Suppressor macrophage (primary cell): ENCODE results near the gene TMPRSS13.
"Not testable (repeated sequence)": the region's sequence is repeated elsewhere in the genome, so short reads cannot be mapped to it uniquely, and the experiment has no call there.

Experiments
- DNase-seq, 4 experiments: peaks; one replicate each; pipeline ENCODE4 v3.0.0-alpha.2; 2020 to 2022

The TMPRSS13 gene

DNA sequence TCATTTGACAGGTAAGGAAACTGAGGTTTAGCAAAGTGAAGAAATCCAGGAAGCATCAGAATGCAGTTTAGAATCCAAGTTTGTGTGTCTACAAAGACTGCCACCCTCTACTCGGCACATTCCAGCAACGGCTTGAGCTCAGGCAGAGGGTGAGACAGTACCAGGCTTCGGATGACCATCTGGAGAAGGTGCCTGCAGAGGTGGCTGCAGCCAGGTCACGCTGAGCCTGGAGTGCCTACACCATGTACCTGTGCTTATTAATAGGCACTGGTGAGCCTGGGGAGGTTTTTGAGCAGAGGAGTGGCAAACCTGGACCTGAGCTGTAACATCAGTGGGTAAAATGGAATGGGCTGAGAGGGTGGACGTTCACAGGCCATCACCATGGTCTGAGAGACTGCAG lies 57.4 kb downstream of the TMPRSS13 start:
- DNase-seq: no peak

DNA sequence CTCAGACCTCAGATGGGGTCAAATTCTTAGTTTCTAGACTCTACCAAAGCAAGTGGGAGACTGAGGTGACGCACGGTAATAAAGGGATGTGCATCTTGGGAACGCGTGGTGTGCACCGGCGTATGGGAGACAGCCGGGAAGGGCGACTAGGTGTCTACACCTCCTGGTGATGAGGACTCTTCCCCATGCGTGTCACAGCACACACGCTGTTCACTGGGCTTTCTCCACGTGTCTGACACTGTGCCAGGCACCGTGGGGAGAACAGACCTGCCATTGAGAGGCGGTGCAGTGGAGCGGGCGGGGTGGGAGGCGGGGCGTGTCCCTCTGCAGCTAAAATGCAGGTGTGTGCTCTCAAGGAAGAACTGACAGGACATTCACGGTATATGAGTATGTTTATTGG lies 58.0 kb downstream of the TMPRSS13 start:
- DNase-seq: no peak

DNA sequence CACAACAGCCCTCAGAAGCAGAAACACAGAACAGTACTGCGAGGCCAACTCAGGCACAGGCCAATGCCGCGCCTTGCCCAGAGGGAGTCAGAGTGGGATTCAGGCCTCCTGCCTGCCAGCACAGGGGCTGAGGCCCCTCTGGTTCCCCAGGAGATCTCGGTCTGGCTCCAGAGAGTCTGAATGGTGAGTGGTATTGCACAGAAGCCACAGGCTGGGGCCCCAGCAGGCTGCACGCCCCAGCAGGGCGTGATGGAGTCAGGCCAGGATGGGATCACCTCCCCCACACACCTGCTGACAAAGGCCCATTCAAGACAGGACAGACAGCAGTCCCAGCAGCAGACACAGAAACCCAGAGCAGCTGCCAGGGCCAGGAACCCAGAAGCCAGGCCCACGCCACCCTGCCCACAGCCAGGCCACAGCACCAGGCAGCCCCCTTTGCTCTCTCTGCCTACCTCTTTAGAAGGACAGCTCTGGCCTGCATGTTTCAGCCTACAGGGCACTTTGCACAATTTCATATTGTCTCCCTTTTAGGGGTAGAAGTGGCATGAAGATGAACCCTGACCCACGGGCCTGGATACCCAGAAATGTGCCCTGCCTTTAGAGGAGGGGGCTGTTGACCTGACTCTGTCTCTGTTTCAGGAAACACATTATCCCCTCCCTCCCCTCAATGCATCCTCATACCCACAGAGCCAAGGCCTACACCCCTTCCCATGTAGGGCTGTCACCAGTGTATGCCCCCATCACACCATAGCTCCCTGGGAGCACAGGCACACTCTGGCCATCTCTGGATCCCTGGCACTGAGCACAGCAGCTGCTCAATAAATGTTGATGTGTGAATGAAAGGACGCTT lies 58.9 kb downstream of the TMPRSS13 start:
- no peak for DNase-seq

DNA sequence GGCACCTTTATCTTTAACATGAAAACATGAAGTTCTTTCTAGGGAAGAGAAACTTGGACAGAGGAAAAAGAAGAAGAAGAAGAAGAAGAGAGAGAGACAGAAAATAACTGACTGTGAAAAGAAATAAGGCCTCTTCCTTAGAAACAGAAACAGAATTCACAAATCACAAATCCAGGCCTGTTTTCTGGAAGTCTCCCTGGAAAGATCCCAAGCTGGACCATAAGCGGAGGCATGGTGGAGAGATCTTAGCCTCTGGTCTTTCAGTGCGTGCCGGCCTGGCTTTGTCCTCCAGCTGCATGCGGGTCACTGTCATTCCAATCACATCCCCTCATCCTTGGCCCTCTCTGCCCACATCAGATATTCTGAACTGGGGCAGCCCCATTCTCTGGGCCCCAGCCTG lies 59.6 kb downstream of the TMPRSS13 start:
- no peak for DNase-seq

DNA sequence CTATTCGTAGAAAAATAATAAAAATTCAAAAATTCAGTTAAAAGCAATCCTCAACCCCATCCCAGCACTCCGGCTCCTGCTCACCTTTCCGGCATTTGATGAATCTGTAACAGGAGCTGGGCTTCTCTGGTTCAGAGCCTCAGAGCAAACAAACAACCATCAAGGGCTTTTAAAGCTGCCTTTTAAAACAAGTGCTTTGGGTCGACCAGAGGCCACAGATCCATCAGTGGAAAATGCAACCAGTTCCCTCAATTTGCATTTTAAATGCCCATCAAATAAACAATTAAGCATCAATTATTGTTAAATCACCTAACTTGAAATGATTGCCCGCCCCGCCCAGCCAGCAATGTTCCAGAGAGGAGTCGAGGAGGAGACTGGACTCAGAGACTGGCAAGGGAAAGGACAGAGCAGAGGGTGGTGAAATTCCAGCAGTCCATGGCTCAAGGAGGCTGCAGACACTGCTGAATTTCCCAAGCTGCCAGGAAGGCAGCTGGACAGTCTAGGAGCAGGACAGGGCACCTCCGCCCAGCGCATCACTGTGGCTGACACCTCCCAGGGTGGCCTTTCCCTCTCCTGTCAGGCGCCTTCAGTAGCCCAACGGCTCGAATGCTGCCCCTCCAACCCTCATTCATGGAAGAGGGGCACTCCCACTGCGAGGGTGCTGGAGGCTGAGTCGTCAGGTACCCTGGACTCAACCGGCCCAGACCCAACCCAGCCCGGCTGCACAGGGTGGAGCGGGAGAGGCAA lies 60.2 kb downstream of the TMPRSS13 start:
- no peak for DNase-seq

DNA sequence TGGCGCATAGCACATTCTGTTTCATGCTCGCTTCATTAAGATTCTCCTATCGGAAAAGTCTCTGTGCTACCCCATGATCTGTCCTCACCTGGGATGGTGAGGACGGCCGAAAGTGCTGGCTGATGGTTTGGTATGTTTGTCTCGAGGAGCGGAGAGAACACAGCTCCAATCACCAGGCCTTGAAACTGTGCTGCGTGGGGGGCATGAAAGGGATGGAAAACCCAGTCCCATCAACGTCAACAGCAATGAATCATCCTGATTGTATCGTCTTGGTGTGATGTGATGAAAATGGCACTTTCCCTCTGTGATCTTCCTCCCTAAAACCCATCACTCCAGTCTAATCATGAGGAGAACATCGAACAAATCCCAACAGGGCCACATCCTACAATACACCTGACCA lies 61.1 kb downstream of the TMPRSS13 start:
- no peak for DNase-seq

DNA sequence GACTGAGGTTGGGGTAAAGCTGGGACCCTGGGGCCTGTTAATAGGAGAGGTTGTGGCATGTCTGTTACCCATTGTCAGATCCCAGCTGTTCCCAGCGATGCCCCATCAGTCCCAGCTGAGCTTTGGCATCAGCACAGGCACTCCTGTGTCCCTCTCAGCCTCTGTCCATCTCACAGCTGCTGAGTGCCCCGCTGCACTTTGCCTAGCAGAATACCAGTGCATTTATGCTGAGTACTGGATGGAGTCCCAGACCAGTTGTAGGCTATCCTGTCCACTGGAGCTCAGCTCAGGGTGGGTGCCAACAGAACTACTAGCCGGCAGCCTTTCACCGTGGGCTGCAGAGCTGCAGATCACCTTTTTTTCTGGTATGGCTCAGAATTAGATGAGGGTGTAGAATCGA lies 62.7 kb downstream of the TMPRSS13 start:
- DNase-seq: no peak

DNA sequence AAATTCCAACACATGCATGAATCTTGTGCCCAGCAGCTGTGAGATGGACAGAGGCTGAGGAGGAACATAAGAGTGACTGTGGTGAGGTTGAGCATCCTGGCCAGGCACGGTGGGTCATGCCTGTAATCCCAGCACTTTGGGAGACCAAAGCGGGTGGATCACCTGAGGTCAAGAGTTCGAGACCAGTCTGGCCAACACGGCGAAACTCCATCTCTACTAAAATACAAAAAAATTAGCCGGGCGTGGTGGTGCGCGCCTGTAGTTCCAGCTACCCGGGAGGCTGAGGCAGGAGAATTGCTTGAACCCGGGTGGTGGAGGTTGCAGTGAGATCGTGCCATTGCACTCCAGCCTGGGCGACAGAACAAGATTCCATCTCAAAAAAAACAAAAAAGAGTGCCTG lies 63.7 kb downstream of the TMPRSS13 start:
- DNase-seq: not testable (repeated sequence)

DNA sequence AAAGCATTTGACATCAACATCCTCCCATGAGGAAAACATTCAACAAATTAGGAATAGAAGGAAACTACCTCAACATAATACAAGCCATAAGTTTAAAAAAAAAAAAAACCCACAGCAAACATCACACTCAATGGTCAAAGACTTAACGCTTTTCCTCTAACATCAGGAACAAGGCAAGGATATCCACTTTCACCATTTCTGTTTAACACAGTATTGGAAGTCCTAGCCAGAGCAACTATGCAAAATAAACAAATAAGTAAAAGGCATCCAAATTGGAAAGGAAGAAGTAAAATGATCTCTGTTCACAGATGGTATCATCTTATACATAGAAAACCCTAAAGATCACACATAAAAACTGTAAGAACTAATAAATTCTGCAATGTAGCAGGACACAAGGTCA lies 65.8 kb downstream of the TMPRSS13 start:
- no peak for DNase-seq

DNA sequence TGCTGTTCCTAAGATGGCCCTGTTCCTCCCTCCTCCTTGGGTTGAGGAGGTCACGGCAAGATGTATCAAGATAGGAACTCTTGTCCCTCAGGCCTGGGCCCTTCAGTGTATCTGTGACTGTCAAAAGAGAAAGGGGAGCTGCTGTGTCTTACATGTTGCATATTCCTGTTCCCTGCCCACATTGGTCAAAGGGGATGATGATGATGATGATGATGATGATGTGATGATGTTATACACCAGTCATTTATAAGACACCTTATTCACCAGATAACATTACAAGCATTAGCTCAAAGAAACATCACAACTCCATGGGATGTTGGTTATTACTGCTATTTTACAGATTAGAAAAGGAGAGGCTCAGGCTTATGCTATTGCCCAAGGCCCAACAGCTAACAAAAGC lies 66.4 kb downstream of the TMPRSS13 start:
- DNase-seq: no peak

DNA sequence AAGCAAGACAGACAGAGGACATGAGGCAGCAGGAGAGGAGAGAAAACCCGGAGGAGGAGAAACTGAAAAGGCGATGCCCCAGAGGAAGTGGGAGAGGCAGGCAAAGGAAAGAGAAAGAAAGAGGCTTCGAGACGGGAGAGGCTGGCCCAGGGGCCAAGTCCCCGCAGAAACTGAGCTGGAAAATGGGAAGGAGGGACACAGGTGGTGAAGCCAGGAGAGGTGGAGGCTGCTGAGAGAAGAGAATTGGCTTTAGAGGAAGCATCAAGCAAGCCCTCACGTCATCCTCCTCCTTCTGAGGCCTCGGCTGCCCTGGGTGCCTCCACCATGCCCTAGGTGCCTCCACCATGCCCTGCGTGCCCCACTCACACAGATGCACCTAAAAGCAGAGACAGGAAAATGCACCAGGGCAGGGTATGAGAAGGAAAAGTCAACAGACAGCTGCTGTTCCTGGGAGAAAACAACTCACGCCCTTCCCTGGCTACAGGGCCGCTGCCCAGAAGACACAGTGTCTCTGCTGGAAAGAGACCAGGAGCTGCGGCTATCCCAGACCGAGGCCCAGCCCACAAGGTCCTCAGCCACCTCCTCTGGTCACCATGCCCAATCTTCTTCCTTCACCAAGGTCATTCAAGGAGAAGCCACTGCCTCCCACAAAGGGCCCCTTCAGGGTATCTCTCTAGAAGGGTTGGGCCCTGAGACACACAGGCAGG lies 67.0 kb downstream of the TMPRSS13 start:
- DNase-seq: no peak

DNA sequence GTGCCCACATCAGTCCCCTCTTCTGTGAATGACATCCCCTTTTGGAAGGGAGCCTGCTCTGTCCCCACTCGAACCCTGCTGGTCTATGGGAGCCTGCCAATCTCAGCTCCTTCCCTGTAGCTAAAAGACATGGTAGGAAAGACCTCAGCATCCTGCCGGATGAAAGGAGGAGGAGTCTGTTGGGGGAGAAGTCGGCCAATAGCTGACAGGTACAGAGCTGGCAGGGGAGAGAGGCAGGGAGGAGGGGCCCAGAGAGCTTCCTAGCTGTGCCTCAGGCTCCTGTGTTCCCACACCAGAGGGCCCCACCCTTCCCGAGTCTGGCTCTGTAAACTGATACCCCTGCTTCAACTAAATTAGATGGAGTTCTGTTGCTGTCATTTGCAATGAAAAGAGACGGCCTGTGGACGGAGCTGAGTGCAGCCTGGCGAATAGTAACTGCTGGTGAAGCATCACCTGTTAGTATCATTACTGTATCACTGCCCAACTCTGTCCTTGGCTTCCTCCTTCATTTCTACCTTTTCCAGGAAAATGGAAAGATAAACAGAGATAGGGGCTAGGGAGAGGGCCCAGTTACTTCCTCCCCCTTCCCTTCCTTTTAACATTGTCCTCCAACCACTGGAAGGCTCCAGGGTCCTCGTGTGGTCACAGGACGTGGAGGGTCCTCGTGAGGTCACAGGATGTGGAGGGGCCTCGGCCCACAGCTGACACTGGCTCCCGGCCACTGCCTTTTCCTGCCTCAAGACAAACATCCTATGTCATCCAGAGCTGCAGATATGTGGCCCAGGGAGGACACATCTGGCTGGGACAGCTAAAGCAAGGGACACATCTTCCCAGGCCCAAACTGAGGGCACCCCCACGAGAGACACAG lies 67.8 kb downstream of the TMPRSS13 start:
- no peak for DNase-seq

DNA sequence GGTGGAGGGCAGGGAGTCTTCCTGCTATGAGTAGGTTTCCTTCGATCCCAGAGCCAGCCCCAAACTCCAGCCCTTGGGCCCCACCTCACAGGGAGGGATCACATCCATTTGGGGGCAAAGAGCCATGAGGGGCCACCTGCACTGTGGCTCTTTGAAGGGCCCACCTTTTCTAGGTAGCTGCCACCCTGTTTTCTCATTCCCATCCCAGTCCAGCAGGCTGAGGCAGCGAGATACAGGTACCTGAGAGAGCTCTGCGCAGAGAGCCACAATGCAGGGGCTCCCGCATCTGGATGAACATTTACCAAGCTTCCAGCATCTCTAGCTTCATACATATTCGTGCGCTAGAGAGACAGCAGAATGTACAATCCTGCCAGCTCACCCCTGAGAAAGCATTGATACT lies 69.1 kb downstream of the TMPRSS13 start:
- DNase-seq: no peak

DNA sequence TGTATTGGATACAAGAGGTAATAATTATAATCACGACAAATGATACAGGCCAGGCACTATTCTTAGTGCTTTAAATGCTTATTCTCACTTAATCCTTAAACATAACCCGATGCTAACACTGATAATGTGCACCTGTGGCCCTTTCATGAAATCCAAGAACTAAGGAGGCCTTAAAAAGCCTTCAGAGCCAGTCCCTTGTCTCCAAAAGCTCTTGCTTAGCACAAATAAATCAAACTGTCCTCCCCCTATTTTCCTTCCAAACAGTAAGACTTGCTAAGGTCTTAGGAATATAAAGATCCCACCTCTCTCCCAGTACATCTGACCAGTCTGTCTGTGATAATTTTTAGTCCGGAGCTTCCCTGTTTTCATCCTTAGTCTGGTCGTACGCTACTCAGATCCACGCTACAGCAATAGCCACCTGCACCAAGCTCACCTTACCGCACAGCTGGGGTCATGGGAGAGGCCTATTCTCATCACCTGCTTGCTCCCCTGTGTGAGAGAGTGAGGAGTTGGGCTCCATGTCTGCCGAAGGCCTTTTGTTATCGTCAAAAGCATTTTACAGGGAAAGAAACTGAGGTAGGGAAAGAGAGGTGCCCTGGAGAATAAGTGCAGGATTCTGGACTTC lies 69.6 kb downstream of the TMPRSS13 start:
- DNase-seq: no peak

DNA sequence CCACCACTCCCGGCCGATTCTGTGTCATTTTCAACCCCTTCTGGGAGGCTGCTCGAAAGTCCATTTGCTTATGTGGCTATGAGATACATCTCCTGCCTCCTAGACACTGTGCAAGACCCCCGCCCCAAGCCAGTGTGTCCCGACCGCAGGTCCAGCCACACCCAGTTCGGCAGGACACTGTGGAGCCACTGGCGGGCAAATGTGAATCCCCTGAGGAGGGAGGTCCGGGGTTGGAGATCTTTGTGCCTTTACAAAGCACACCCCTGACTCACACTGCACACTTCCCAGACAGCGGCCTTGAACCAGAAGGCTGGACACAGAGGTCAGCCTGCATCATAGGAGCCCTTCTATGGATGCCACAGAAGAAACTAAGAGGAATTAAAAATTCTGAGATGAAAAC lies 70.1 kb downstream of the TMPRSS13 start:
- DNase-seq: no peak

DNA sequence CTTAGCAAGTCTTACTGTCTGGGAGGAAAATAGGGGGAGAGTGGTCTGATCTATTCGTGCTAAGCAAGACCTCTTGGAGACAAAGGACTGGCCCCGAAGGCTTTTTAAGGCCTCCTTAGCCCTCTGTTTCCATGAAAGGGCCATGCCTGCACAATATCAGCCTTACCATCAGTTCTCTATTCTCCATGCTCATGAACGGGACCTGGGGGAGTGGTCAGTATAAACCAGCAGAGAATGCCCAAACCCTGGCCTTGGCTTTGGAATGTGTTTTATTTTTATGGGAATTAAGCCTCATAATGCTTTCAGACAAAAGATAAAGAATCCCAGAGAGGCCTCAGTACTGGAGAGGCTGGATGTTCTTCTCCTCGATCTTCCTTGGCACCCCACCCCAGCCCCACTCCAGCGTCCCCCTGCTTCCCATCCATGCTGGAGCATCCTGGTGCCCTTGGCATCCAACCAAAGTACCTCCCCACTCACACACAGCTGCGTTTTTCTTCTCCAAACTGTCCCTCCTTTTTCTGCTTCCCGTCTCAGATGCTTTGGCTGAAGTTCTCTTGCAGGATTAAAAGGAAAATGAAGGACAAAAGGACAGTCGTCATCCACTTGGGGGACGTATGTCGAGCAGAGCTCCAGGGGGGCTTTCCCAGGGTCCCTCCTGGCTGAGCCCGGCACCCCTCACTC lies 71.3 kb downstream of the TMPRSS13 start:
- DNase-seq: no peak

DNA sequence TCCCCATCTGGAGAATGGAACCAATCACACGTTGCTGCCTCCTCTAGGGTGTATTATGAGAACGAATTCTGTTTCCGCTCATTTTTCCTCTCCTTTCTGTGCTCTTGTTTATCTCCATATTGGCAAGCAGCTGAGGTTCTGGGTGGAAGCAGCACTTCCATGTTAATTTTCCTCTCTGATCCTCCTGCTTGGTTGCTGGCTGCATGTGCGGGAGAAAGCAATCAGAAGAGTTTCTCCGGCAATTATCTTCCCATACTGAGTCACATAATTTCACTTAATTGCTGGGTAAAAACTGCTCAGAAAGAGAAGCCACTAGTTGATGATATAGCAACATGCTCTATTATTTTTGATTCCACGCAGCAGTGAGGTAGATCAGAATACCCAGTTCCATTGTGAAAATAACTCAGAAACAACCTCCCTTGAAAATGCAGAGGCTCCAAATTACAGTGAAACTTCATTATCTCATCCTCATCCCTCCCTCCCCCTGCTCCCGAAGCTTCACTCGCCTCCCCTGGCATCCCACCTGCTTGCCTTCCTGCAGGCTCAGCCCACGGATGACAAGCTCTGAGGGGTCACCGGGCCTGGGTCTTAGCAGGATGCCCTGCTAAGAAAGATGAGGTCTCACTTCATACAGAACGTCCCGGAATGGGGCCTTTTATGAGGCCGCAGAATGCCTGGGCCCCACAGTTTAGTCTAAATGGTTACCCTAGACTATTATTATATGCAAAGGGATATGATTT lies 73.1 kb downstream of the TMPRSS13 start:
- DNase-seq: no peak

DNA sequence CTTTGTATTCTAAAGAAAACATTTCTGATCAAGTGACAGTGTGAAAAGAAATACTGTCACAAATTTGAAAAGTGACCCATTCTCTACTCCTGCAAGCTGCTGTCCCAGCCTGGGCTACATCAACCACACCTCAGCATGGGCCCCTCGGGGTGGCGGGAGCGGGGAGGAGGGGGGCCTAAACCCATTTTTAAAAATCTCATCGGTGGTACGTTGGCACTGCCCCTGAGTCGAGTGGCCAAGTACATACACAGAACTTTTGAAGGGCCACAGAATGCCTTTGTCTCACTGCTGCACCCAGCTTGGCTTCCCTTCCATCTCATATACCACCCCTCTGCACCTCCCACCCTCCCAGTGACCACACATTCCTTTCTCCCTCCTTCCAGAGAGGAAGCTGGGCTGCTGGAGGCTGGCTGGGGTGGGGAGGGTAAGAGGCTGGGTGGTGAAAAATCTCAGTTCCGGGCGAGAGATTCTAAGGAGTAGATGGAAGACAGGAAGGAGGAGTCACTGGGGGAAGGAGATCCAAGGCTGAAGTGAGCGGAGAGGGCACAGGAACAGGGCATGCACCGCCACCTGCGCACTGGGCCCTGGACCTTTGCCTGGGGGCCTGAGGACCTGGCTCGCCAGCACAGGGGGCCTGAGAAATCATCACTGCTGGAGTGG lies 73.9 kb downstream of the TMPRSS13 start:
- DNase-seq: no peak

DNA sequence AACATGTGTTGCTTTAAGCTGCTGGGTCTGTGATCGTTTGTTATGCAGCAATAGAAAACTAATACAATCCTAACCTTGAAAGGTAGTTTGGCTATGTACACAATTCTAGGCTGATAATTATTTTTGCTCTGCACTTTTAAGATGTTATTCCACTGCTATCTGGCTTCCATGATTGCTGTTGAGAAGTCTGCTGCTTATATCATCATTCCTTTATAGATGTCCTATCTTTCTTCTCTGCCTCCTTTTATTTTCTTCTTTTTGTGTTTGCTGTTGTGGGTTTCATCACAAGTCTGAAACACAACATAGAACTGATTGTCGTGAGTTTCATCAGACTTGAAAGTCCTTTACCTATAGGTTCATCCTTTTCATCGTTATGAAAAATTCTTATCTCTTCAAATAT lies 76.9 kb downstream of the TMPRSS13 start:
- no peak for DNase-seq

DNA sequence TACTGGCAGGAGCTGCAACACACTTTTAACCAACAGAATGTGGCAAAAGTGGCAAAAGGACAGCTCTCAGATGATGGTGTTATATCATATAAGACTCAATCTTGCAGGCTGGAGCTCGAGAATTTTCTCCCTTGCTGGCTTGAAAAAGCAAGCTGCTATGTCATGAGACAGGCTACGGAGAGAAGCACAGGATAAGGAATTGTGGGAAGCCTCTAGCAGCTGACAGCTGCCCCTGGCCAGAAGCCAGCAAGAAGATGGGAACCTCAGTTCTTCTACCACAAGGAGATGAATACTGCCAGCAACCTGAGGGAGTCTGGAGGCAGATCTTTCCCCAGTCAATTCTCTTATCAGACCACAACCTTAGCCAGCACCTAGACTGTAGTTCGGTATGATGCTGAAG lies 77.3 kb downstream of the TMPRSS13 start:
- peak in 3 of 4 experiments; percentile 41 to 70 (median 64) for DNase-seq
